ENCODE results near the gene GLP1R.
A peak's percentile ranks its signal among the peaks of the same experiment; 100 is the strongest.

DNA sequence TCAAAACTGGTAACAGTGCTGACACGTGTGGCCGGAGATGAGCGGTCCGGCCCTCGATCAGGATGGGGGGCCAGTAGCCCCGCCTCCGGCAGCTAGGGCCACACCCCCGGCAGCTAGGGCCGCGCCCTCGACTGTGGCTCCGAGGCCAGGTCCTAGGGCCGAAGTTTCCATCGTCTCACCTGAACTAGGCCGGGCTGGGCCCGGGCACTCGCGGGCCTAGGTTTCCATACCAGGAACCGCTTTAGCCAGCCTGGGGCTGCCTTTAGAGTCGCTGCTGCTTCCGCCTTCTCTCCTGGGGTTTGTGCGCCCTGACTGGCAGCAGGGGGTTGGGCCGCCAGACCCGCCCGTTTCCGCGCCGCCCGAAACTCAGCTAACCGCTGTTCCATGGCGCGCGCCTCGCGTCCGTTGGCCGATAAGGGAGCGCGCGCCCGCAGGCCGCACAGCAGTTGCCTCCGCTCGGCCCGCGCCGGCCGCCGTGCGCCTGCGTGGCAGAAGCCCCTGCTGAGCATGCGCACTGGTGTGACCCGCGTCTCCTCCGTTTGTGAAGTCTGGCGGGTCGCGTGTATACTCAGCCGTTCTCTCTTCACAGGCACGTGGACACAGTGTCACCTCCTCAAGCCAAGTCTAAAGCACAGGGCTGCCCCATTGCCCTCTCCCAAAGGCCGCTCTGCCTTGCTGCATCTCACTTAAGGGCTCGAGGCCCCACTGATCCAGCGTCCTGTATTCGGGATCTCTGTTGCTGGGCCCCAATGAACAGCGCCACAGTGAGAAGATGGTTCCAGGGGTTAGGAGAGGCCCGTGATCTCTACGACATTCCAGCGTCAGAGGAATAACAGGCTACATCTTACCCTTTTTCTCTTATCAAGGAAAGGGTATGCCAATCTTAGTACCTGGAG, 66.4 kb downstream of the GLP1R start, which contains the start of gene SAYSD1:
- TF ChIP-seq POLR2A (IDR thresholded peaks at IDR 0.05; ENCODE audit: low read length) (peak; percentile 81), GATA1 (IDR thresholded peaks at IDR 0.05; ENCODE audit: low read depth, low read length) (peak; percentile 25)
